Measurements from ENCODE around the gene TMEM87B.

The TMEM87B gene

DNA sequence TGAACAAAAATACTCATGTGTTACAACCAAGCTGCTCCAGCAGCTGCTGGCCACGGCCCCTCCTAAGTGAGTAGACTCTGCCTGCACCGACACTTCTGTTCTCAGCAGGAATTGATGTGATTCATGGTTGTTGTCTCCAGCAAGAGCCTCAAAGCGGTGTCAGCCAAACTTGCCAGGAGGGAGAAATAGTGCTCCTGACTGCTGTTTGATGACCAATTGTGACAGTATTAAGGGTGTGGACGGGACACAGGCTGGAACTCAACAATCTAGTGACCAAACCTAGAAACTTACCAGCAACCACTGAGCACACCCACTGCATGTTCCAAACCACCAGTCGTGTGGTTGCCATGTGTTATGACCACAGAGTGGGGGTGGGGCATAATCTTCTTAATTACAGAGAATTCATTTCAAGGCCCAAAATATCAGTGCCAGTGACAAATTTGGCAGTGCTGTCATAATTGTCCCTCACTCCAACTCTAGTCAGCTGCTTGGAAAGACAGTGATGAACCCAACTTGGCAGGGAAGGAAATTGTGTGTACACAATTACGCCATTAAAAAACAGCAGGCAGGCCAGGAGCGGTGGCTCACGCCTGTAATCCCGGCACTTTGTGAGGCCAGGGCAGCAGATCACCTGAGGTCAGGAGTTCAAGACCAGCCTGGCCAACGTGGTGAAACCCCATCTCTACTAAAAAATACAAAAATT lies 113.5 kb downstream of the TMEM87B start:
- DNase-seq (ENCODE audit: low read depth, low spot score) = no peak
